GM23338 (cell line): ENCODE measurements around the gene PSMB11. TPM values are rescaled to one million over a fixed set of nuclear protein-coding genes. Genes with fewer than 3 reads are reported as not detected.

Experiments
- ATAC-seq: fragments of 200-7000 bp; cut with Tn5 transposase; 3 replicates; pipeline ENCODE4 v1.9.1; 2020
- DNase-seq: peaks from one replicate; pipeline ENCODE4 v3.0.0-alpha.2; 2015; ENCODE audit warnings: low spot score
- H2AFZ ChIP-seq: fragments of 200-600 bp; sonication (generic); 2 replicates; pipeline ENCODE4 v1.8.0; 2016; ENCODE audit warnings: antibody characterized with exemption, mild to moderate bottlenecking, moderate library complexity
- H3F3A ChIP-seq: fragments of 200-600 bp; sonication (generic); replicated peaks from 2 replicates; pipeline ENCODE4 v1.8.0; 2017; ENCODE audit warnings: antibody characterized with exemption, mixed run types, low read depth
- H3K27ac ChIP-seq: fragments of 200-600 bp; sonication (generic); 2 replicates; pipeline ENCODE4 v1.6.1; 2016; ENCODE audit warnings: low read depth
- H3K27me3 ChIP-seq: fragments of 200-600 bp; sonication (generic); 2 replicates; pipeline ENCODE4 v1.8.0; 2016; ENCODE audit warnings: mild to moderate bottlenecking, mixed run types, moderate library complexity; ENCODE audit not compliant: insufficient read depth
- H3K36me3 ChIP-seq: fragments of 200-600 bp; sonication (generic); 2 replicates; pipeline ENCODE4 v1.8.0; 2016; ENCODE audit warnings: mild to moderate bottlenecking; ENCODE audit not compliant: insufficient read depth
- H3K4me1 ChIP-seq: fragments of 200-600 bp; sonication (generic); 2 replicates; pipeline ENCODE4 v1.8.0; 2016; ENCODE audit warnings: mild to moderate bottlenecking, moderate library complexity; ENCODE audit not compliant: insufficient read depth
- H3K4me2 ChIP-seq: fragments of 200-600 bp; sonication (generic); 2 replicates; pipeline ENCODE4 v1.7.1; 2017; ENCODE audit warnings: mixed run types
- H3K4me3 ChIP-seq: fragments of 200-600 bp; sonication (generic); 2 replicates; pipeline ENCODE4 v1.6.1; 2016; ENCODE audit warnings: mixed run types
- H3K79me2 ChIP-seq: fragments of 200-600 bp; sonication (generic); replicated peaks from 2 replicates; pipeline ENCODE4 v1.8.0; 2017; ENCODE audit warnings: mild to moderate bottlenecking; ENCODE audit not compliant: insufficient read depth
- H3K9me2 ChIP-seq: fragments of 200-600 bp; sonication (generic); 2 replicates; pipeline ENCODE4 v1.8.0; 2017; ENCODE audit not compliant: insufficient read depth
- H4K20me1 ChIP-seq: fragments of 200-600 bp; sonication (generic); replicated peaks from 2 replicates; pipeline ENCODE4 v1.8.0; 2017; ENCODE audit warnings: mild to moderate bottlenecking; ENCODE audit not compliant: insufficient read depth
- H3K27ac Mint-ChIP-seq: 2 replicates; pipeline ENCODE4 v1.8.0; 2020; ENCODE audit warnings: inconsistent platforms, mild to moderate bottlenecking, moderate library complexity, mixed read lengths
- H3K27me3 Mint-ChIP-seq: 3 replicates; pipeline ENCODE4 v1.8.0; 2022; ENCODE audit warnings: low read depth, mild to moderate bottlenecking, moderate library complexity, mixed read lengths, inconsistent platforms; ENCODE audit not compliant: insufficient read depth, poor library complexity
- H3K36me3 Mint-ChIP-seq: 3 replicates; pipeline ENCODE4 v1.8.0; 2021; ENCODE audit warnings: low read depth, mild to moderate bottlenecking, inconsistent platforms, moderate library complexity, mixed read lengths
- H3K4me1 Mint-ChIP-seq: 3 replicates; pipeline ENCODE4 v1.8.0; 2020; ENCODE audit warnings: mild to moderate bottlenecking, inconsistent platforms, mixed read lengths
- H3K4me3 Mint-ChIP-seq: 3 replicates; pipeline ENCODE4 v1.8.0; 2021; ENCODE audit warnings: moderate library complexity, mild to moderate bottlenecking, inconsistent platforms, mixed read lengths
- H3K9me3 Mint-ChIP-seq: 3 replicates; pipeline ENCODE4 v1.8.0; 2020; ENCODE audit warnings: moderate library complexity, mild to moderate bottlenecking, inconsistent platforms, mixed read lengths
- CREB1 ChIP-seq: fragments of 250-450 bp; sonication (Bioruptor Pico); IDR thresholded peaks from 2 replicates; pipeline ENCODE4 v1.5.0; 2020; ENCODE audit warnings: low read depth, mild to moderate bottlenecking, moderate library complexity
- EZH2 ChIP-seq: fragments of 200-600 bp; sonication (generic); IDR thresholded peaks from one replicate; pipeline ENCODE4 v1.8.0; 2017; ENCODE audit warnings: antibody characterized with exemption, mild to moderate bottlenecking, low read depth; ENCODE audit not compliant: unreplicated experiment
- EZH2phosphoT487 ChIP-seq: fragments of 200-600 bp; sonication (generic); IDR thresholded peaks from one replicate; pipeline ENCODE4 v1.8.1; 2018; ENCODE audit warnings: antibody characterized with exemption; ENCODE audit not compliant: unreplicated experiment
- JUNB ChIP-seq: IDR thresholded peaks from one replicate; pipeline ENCODE4 v1.6.1; 2016; ENCODE audit warnings: antibody characterized with exemption; ENCODE audit not compliant: unreplicated experiment
- NANOG ChIP-seq: IDR thresholded peaks from 2 replicates; pipeline ENCODE4 v1.6.1; 2016; ENCODE audit warnings: antibody characterized with exemption, borderline replicate concordance
- POLR2AphosphoS5 ChIP-seq: IDR thresholded peaks from 2 replicates; pipeline ENCODE4 v1.6.1; 2016; ENCODE audit warnings: antibody characterized with exemption, low read depth
- REST ChIP-seq: IDR thresholded peaks from one replicate; pipeline ENCODE4 v1.6.1; 2018; ENCODE audit warnings: antibody characterized with exemption; ENCODE audit not compliant: unreplicated experiment
- STAT1 ChIP-seq: IDR thresholded peaks from one replicate; pipeline ENCODE4 v1.6.1; 2016; ENCODE audit warnings: antibody characterized with exemption; ENCODE audit not compliant: unreplicated experiment
- ZNF114 ChIP-seq: fragments of 250-450 bp; sonication (Bioruptor Pico); IDR thresholded peaks from 2 replicates; pipeline ENCODE4 v1.5.0; 2020; ENCODE audit warnings: mild to moderate bottlenecking, moderate library complexity
- ZNF331 ChIP-seq: fragments of 250-450 bp; sonication (Bioruptor Pico); IDR thresholded peaks from 2 replicates; pipeline ENCODE4 v1.5.0; 2020; ENCODE audit warnings: low read depth, mild to moderate bottlenecking, moderate library complexity
- polyA plus RNA-seq: library from polyadenylated mRNA; unstranded; fragments of >200 nt; fragmentation: Nextera tagmentation; extraction: Ambion mirVana; gene quantifications from 2 replicates; pipeline ENCODE4 v1.2.1, GENCODE V29; 2016
- total RNA-seq: library from RNA; depleted of rRNA; stranded (reverse); fragments of >200 nt; shearing (Covaris generic); gene quantifications from 2 replicates; pipeline ENCODE4 v1.2.3, GENCODE V29; 2014
- TF ChIP-seq, protein P1 (sequence below), 2 experiments: fragments of 200-600 bp in 1 of 2; sonication (generic) in 1 of 2; conservative IDR thresholded peaks; 2 replicates each; pipeline versions ENCODE4 v1.5.1 to v1.6.1; 2016 to 2017; ENCODE audit warnings: antibody characterized with exemption in 2 of 2, low read depth in 2 of 2, mild to moderate bottlenecking in 2 of 2, moderate library complexity in 1 of 2
- TF ChIP-seq, protein P2 (sequence below): fragments of 250-450 bp; sonication (Bioruptor Pico); IDR thresholded peaks from 2 replicates; pipeline ENCODE4 v1.5.0; 2020; ENCODE audit warnings: mild to moderate bottlenecking, moderate library complexity
- TF ChIP-seq, protein P3 (sequence below): IDR thresholded peaks from 2 replicates; pipeline ENCODE4 v1.6.1; 2016; ENCODE audit warnings: antibody characterized with exemption

PSMB11 gene
- total and polyA plus RNA-seq, 2 experiments from 2014 or later = 0.07 TPM; not detected in 1

GRCh38 chr14:23071921-23072539 is 30.0 kb downstream of the PSMB11 start:
- Mint-ChIP-seq H3K27me3 (peaks cover 7% of the 10 kb centered on the region), H3K27ac (peak overlapping the region; percentile 98), H3K4me1 (peaks cover 42% of the 10 kb centered on the region), H3K9me3 (no peaks in the 10 kb centered on the region), H3K4me3 (peak overlapping the region; percentile 91), H3K36me3 (peaks cover 82% of the 10 kb centered on the region)
- H2AFZ ChIP-seq = no peak overlapping the region
- peaks cover 16% of the 10 kb centered on the region for H4K20me1 ChIP-seq
- H3K4me3 ChIP-seq = peak overlapping the region; percentile 83
- H3F3A ChIP-seq = peaks cover 38% of the 10 kb centered on the region
- H3K4me2 ChIP-seq = peak overlapping the region; percentile 85
- H3K79me2 ChIP-seq = peaks cover 63% of the 10 kb centered on the region
- peak; percentile 43 for ATAC-seq
- peak overlapping the region; percentile 89 for H3K27ac ChIP-seq
- TF ChIP-seq ZNF114 (CRISPR knock-in tag) = no peak
- TF ChIP-seq, protein P1, sequence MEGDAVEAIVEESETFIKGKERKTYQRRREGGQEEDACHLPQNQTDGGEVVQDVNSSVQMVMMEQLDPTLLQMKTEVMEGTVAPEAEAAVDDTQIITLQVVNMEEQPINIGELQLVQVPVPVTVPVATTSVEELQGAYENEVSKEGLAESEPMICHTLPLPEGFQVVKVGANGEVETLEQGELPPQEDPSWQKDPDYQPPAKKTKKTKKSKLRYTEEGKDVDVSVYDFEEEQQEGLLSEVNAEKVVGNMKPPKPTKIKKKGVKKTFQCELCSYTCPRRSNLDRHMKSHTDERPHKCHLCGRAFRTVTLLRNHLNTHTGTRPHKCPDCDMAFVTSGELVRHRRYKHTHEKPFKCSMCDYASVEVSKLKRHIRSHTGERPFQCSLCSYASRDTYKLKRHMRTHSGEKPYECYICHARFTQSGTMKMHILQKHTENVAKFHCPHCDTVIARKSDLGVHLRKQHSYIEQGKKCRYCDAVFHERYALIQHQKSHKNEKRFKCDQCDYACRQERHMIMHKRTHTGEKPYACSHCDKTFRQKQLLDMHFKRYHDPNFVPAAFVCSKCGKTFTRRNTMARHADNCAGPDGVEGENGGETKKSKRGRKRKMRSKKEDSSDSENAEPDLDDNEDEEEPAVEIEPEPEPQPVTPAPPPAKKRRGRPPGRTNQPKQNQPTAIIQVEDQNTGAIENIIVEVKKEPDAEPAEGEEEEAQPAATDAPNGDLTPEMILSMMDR (conservative IDR thresholded peaks at IDR 0.05; ENCODE audit: low read depth in 2 of 2) = no peak
- TF ChIP-seq NANOG = no peak
- TF ChIP-seq CREB1 = no peak
- TF ChIP-seq, protein P2, sequence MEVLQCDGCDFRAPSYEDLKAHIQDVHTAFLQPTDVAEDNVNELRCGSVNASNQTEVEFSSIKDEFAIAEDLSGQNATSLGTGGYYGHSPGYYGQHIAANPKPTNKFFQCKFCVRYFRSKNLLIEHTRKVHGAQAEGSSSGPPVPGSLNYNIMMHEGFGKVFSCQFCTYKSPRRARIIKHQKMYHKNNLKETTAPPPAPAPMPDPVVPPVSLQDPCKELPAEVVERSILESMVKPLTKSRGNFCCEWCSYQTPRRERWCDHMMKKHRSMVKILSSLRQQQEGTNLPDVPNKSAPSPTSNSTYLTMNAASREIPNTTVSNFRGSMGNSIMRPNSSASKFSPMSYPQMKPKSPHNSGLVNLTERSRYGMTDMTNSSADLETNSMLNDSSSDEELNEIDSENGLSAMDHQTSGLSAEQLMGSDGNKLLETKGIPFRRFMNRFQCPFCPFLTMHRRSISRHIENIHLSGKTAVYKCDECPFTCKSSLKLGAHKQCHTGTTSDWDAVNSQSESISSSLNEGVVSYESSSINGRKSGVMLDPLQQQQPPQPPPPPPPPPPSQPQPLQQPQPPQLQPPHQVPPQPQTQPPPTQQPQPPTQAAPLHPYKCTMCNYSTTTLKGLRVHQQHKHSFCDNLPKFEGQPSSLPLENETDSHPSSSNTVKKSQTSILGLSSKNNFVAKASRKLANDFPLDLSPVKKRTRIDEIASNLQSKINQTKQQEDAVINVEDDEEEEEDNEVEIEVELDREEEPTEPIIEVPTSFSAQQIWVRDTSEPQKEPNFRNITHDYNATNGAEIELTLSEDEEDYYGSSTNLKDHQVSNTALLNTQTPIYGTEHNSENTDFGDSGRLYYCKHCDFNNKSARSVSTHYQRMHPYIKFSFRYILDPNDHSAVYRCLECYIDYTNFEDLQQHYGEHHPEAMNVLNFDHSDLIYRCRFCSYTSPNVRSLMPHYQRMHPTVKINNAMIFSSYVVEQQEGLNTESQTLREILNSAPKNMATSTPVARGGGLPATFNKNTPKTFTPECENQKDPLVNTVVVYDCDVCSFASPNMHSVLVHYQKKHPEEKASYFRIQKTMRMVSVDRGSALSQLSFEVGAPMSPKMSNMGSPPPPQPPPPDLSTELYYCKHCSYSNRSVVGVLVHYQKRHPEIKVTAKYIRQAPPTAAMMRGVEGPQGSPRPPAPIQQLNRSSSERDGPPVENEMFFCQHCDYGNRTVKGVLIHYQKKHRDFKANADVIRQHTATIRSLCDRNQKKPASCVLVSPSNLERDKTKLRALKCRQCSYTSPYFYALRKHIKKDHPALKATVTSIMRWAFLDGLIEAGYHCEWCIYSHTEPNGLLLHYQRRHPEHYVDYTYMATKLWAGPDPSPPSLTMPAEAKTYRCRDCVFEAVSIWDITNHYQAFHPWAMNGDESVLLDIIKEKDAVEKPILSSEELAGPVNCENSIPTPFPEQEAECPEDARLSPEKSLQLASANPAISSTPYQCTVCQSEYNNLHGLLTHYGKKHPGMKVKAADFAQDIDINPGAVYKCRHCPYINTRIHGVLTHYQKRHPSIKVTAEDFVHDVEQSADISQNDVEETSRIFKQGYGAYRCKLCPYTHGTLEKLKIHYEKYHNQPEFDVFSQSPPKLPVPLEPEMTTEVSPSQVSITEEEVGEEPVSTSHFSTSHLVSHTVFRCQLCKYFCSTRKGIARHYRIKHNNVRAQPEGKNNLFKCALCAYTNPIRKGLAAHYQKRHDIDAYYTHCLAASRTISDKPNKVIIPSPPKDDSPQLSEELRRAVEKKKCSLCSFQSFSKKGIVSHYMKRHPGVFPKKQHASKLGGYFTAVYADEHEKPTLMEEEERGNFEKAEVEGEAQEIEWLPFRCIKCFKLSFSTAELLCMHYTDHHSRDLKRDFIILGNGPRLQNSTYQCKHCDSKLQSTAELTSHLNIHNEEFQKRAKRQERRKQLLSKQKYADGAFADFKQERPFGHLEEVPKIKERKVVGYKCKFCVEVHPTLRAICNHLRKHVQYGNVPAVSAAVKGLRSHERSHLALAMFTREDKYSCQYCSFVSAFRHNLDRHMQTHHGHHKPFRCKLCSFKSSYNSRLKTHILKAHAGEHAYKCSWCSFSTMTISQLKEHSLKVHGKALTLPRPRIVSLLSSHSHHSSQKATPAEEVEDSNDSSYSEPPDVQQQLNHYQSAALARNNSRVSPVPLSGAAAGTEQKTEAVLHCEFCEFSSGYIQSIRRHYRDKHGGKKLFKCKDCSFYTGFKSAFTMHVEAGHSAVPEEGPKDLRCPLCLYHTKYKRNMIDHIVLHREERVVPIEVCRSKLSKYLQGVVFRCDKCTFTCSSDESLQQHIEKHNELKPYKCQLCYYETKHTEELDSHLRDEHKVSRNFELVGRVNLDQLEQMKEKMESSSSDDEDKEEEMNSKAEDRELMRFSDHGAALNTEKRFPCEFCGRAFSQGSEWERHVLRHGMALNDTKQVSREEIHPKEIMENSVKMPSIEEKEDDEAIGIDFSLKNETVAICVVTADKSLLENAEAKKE (CRISPR knock-in tag) = no peak
- no peak for TF ChIP-seq EZH2phosphoT487
- no peak for TF ChIP-seq ZNF331 (CRISPR knock-in tag)
- no peak for TF ChIP-seq REST
- no peak for TF ChIP-seq POLR2AphosphoS5
- no peak for TF ChIP-seq EZH2
- no peak for TF ChIP-seq JUNB
- no peak for TF ChIP-seq STAT1
- TF ChIP-seq, protein P3, sequence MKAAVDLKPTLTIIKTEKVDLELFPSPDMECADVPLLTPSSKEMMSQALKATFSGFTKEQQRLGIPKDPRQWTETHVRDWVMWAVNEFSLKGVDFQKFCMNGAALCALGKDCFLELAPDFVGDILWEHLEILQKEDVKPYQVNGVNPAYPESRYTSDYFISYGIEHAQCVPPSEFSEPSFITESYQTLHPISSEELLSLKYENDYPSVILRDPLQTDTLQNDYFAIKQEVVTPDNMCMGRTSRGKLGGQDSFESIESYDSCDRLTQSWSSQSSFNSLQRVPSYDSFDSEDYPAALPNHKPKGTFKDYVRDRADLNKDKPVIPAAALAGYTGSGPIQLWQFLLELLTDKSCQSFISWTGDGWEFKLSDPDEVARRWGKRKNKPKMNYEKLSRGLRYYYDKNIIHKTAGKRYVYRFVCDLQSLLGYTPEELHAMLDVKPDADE = no peak
- DNase-seq = peak; percentile 62
- peaks cover 39% of the 10 kb centered on the region for H3K36me3 ChIP-seq
- H3K4me1 ChIP-seq = peaks cover 32% of the 10 kb centered on the region
- no peaks in the 10 kb centered on the region for H3K27me3 ChIP-seq
- no peaks in the 10 kb centered on the region for H3K9me2 ChIP-seq
